NCI-H2171 (cell line): ENCODE data around the gene MARCHF6.
"Not testable (repeated sequence)": the region's sequence is repeated elsewhere in the genome, so short reads cannot be mapped to it uniquely, and the experiment has no call there.

Source experiments
- DNase-seq: peaks from one replicate; lab custom pipeline; 2025; lab: John Stamatoyannopoulos, UW

The MARCHF6 gene

GRCh38 chr5:10376544-10376943, 23.0 kb downstream of the MARCHF6 start:
- DNase-seq = no peak

DNA sequence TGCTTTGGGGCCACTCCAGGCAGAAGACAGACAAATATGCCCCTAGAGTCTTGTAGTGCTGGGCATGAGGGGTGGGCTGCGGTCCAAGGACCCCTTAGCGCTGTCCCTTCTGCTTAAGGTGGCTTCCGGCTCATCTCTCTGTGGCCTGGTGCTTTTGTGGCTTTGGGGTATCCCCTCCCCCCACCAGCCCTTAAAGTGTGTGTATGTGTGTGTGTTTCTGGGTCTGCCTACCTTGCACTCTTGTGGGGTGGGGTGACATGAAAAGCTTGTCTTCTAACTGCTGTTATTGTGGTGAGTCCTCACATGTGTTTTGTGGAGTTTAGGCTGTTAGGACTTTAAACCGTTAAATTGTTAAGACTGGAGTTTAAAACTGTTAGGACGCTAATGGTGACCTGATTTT, 23.6 kb downstream of the MARCHF6 start:
- no peak for DNase-seq

DNA sequence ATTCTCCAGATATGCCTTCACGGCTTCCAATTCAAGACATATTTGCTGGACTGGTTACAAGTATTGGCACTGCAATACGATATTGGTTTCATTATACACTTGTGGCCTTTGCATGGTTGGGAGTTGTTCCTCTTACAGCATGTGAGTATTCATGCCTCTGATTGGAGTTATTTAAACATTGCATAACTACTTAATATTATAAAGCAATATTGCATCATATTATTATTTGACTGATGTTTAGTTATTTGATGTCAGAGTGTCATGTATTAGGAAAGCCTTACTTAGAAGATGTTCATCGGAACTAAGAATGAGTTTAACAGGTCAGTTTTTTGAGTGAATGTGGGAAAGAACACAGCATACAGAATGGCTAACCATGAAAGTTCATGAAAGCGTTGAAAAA, 28.3 kb downstream of the MARCHF6 start:
- no peak for DNase-seq

DNA sequence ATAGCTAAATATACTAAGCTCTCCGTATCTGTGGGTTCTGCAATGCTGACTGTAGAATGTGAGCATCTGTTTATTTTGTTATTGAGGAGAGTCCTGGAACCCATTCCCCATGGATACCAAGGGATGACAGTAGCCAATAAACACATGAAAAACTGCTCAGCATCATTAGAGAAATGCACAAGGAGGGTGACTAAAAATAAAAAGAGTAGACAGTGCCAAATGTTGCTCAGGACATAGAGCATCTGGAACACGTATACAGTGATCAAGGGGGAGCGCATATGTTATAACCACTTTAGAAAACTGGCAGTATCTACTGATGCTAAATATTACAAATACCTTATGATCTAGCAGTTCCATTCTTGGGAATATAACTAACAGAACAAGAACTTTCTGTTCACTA, 31.0 kb downstream of the MARCHF6 start:
- DNase-seq = no peak

GRCh38 chr5:10387690-10388089, 34.2 kb downstream of the MARCHF6 start:
- no peak for DNase-seq

GRCh38 chr5:10391130-10391529, 37.6 kb downstream of the MARCHF6 start:
- no peak for DNase-seq

GRCh38 chr5:10392567-10393328, 39.3 kb downstream of the MARCHF6 start:
- not testable (repeated sequence) for DNase-seq

DNA sequence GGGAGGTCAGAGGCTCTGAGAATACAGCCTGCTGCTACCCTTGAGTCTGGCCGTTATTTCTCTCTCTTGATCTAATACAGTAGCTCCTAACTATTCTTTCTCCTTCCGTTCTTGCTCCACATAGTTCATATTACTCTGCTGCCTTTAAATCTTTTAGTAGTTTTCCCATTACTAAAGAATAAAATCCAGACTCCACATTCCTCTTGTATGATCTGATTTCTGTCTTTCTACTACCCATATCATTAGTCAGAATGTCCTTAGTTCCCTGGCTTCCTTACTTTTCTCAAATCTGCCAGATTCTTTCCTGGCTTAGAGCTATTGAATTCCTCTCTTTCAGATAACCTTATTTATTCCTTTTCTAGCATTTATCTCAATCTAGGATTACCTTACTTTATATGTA, 40.0 kb downstream of the MARCHF6 start:
- no peak for DNase-seq

GRCh38 chr5:10396552-10396951, 43.1 kb downstream of the MARCHF6 start:
- DNase-seq = no peak

DNA sequence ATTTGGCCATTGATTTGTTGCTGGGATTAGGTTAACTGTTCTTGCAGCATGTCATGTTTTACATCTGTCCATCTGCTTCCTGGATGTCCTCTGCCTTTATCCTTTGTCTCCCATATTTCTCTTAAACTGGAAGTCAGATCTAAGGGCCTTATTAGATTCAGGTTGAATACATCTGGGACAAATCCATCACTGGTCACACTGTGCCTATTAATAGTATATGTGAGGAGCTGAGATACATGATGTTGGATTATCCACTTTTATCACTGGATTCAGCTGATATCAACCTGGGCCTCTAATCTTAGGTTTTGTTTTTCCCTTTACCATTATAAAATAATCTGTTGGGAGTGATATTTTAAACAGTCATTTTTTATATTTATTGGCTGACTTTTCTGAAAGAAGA, 46.3 kb downstream of the MARCHF6 start:
- no peak for DNase-seq

DNA sequence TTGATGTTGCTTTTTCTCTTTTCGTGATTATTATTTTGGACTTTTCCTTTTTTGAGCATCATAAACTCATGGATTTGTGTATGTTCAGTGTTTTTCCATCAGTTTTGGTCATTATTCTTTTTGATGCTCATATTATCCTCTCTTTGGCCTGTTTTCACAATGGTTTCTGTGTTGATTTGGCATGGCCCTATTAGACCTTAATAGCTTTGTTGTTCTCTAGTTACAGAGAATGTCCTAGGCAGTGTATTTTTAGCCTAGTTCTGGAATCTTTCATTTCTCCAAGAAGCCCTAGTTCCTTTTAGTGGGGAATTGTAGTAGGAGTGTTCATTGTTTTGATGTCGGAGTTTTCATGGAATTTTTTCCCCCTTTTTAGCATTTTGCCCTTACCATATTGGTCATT, 46.9 kb downstream of the MARCHF6 start:
- DNase-seq = no peak

- no peak for DNase-seq
Measured at GRCh38 chr5:10400831-10401230, 47.3 kb downstream of the MARCHF6 start.

GRCh38 chr5:10401498-10401897, 48.0 kb downstream of the MARCHF6 start:
- no peak for DNase-seq
